Ishikawa (cell line): ENCODE results near the gene CYFIP2.

Source experiments
- CEBPB ChIP-seq: IDR thresholded peaks from 2 replicates; pipeline ENCODE4 v1.6.1; 2012
- CREB1 ChIP-seq: IDR thresholded peaks from 2 replicates; pipeline ENCODE4 v1.6.1; 2012; ENCODE audit warnings: low read depth
- EGR1 ChIP-seq: IDR thresholded peaks from 2 replicates; pipeline ENCODE4 v1.6.1; 2012
- EP300 ChIP-seq: IDR thresholded peaks from 2 replicates; pipeline ENCODE4 v1.6.1; 2012; ENCODE audit warnings: borderline replicate concordance
- FOXM1 ChIP-seq: IDR thresholded peaks from 2 replicates; pipeline ENCODE4 v1.6.1; 2012; ENCODE audit warnings: low read depth, borderline replicate concordance
- RAD21 ChIP-seq: IDR thresholded peaks from 2 replicates; pipeline ENCODE4 v1.6.1; 2012; ENCODE audit warnings: low read depth
- REST ChIP-seq: IDR thresholded peaks from 2 replicates; pipeline ENCODE4 v1.6.1; 2012; ENCODE audit warnings: low read depth, mild to moderate bottlenecking
- TAF1 ChIP-seq: IDR thresholded peaks from 2 replicates; pipeline ENCODE4 v1.6.1; 2012; ENCODE audit warnings: low read depth, mild to moderate bottlenecking
- TCF12 ChIP-seq: IDR thresholded peaks from 2 replicates; pipeline ENCODE4 v1.6.1; 2012; ENCODE audit warnings: low read depth
- USF1 ChIP-seq: IDR thresholded peaks from 2 replicates; pipeline ENCODE4 v1.6.1; 2012
- YY1 ChIP-seq: IDR thresholded peaks from 2 replicates; pipeline ENCODE4 v1.6.1; 2012; ENCODE audit warnings: low read depth
- ZBTB7A ChIP-seq: IDR thresholded peaks from 2 replicates; pipeline ENCODE4 v1.6.1; 2012; ENCODE audit warnings: low read depth
- TF ChIP-seq, protein P1 (sequence below): IDR thresholded peaks from 2 replicates; pipeline ENCODE4 v1.6.1; 2012

- TF ChIP-seq TCF12 (no peak), RAD21 (no peak), CREB1 (no peak), FOXM1 (no peak), EP300 (no peak), CEBPB (no peak), TAF1 (no peak), ZBTB7A (no peak), REST (no peak), YY1 (no peak), EGR1 (no peak), USF1 (no peak)
- TF ChIP-seq, protein P1, sequence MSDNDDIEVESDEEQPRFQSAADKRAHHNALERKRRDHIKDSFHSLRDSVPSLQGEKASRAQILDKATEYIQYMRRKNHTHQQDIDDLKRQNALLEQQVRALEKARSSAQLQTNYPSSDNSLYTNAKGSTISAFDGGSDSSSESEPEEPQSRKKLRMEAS = no peak
Measured at GRCh38 chr5:157267025-157267424, 1.1 kb downstream of the CYFIP2 start.
